Esophagus muscularis mucosa (tissue), 3 donors: ENCODE measurements around the gene KCTD1.

Source experiments
- POLR2AphosphoS5 ChIP-seq, 2 donors: sonication (generic); formaldehyde crosslinking; IDR thresholded peaks; one replicate each; pipeline ENCODE4 v1.6.1; 2017; ENCODE audit warnings: antibody characterized with exemption in 2 of 2
- TF ChIP-seq, protein P1 (sequence below), 3 experiments: fragments of 200-600 bp in 2 of 3; fragments of 450-650 bp in 1 of 3; sonication (generic) in 2 of 3; IDR thresholded peaks; one replicate each; pipeline ENCODE4 v1.5.1; 2017 to 2019; ENCODE audit warnings: antibody characterized with exemption in 3 of 3, mild to moderate bottlenecking in 2 of 3, moderate library complexity in 1 of 3

- no peak for TF ChIP-seq POLR2AphosphoS5 (IDR thresholded peaks at IDR 0.05)
- TF ChIP-seq, protein P1, sequence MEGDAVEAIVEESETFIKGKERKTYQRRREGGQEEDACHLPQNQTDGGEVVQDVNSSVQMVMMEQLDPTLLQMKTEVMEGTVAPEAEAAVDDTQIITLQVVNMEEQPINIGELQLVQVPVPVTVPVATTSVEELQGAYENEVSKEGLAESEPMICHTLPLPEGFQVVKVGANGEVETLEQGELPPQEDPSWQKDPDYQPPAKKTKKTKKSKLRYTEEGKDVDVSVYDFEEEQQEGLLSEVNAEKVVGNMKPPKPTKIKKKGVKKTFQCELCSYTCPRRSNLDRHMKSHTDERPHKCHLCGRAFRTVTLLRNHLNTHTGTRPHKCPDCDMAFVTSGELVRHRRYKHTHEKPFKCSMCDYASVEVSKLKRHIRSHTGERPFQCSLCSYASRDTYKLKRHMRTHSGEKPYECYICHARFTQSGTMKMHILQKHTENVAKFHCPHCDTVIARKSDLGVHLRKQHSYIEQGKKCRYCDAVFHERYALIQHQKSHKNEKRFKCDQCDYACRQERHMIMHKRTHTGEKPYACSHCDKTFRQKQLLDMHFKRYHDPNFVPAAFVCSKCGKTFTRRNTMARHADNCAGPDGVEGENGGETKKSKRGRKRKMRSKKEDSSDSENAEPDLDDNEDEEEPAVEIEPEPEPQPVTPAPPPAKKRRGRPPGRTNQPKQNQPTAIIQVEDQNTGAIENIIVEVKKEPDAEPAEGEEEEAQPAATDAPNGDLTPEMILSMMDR (IDR thresholded peaks at IDR 0.05) = no peak
These were observed 14.2 kb upstream of the KCTD1 start for GRCh38 chr18:26562568-26562967.
